HG03558 (cell line): ENCODE measurements around the gene ADAMTS15.

ENCODE experiments used
- ATAC-seq: cut with Tn5 transposase; IDR thresholded peaks from one replicate; pipeline ENCODE4 v1.9.1; 2021; ENCODE audit warnings: moderate number of reproducible peaks; ENCODE audit not compliant: unreplicated experiment; ENCODE audit errors: extremely low read depth

Gene ADAMTS15

GRCh38 chr11:130416530-130416882 lies 31.9 kb upstream of the ADAMTS15 start:
- ATAC-seq = no peak

GRCh38 chr11:130416906-130417305 lies 31.5 kb upstream of the ADAMTS15 start:
- ATAC-seq = no peak

DNA sequence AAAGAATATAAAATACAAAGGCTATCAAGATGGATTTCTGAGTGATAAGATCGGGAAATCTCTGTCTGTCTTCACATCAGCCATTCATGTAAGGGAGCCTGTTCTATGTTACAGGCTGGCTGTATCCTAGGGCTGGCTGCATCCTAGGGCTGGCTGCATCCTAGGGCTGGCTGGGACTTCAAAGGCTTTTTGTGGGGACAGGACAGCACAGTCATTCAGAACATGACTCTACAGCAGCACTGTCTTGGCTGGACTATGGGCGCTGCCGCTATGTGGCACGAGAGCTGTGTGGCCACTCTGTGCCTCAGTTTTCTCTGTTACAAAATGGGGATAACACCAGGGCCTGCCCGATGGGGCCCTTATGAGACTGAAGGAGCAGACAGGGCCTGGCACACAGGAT lies 30.2 kb upstream of the ADAMTS15 start:
- no peak for ATAC-seq

DNA sequence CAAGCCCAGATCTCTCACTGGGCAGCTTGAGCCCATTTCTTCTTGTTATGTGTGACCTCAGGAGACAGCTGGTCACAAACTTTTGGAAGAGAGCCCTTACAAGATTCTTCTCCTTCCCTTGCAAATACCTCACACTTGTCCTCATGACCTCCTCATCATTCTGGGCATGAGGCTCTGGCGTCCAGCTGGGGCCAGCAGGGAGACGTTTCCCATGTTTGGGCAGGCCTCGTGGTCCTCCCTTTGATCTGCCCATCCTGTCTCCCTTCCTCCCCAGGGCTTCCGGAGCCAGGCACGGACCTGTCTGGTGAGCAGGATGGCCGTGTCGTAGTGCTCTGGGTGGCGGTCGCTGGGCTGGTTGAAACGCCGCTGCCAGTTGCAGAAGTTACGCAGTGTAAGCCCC lies 29.7 kb upstream of the ADAMTS15 start:
- ATAC-seq = no peak

DNA sequence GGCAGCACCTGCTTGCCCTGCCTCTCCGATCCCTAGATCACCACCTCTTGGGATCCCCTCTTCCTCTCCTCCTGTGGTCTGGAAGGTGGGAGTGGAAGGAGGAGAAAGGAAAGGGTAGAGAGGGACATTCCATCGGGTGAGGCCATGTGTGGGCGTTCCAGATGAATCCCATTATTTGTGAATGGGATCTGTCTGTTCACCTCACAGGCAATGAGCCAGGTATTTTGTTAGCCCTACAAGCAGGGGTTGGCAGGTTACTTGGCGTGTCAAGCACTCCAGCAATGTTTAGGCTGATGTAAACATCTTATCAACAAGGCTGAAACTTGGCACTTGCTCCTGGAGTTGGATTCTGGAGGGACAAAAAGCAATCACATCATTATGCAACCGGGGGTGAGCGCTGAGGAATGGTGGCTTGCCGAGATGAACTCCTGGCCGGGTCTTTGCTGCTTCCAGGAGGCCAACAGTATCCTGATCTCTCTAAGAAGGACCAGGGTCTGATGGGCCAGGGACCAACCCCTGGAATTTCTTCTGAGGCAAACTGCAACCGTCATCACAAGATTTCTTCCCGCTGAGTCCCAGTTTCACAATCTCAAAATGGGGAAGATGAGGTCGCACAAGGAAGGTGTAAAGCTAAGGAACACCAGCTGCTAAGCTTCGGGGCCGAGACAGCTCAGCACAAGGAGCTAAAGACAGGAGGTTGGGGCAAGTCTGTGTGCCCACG lies 27.8 kb upstream of the ADAMTS15 start:
- ATAC-seq = no peak

DNA sequence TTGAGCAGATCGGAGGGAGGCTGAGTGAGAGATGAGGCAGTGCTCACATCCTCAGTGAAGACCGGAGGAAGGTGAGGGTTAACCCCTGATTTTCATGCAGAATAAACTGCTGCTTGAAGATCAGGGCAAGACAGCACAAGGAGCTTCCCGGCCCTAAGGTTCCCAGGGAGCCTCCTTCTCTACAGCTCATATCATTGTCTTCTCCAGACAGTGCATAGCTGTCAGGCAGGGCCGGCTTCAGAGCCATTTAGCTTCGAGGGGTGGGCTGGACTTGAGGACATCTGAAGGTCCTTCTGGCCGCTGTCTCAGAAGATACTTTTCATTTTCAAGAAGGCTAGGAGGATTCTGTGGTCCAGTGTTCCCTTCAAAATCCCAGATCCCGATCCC lies 27.3 kb upstream of the ADAMTS15 start:
- no peak for ATAC-seq

- no peak for ATAC-seq
Measured at GRCh38 chr11:130421697-130422096, 26.7 kb upstream of the ADAMTS15 start.

- no peak for ATAC-seq
Measured at GRCh38 chr11:130422251-130422995, 26.0 kb upstream of the ADAMTS15 start.

DNA sequence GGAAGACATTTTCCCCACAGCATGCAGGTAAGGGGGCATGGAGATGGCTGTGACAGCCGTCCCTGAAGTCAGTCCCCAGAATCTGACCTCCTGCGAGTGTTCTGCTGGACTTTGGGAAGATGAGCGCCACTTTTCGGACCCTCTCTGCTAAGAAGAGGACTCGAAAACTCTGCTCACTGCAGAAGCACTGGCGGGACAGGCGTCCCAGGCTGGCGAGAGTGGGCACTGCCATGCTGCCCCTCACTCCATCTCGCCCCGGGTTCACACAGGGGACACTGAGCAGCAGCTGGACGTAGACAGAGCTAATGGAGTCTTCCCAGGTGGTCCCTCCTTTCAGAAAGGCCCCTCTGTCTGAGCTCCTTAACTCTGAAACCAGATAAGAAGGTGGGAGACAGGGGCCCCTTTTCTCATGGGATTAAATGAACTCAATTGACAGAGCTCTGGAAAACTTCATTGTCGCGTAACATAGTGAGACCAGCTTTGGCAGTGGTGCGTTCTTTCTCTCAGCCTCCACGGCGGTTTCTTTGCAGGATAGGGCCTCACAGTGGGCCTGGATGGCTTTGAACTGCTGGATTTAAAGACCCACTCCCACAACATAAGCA lies 24.8 kb upstream of the ADAMTS15 start:
- ATAC-seq = no peak

DNA sequence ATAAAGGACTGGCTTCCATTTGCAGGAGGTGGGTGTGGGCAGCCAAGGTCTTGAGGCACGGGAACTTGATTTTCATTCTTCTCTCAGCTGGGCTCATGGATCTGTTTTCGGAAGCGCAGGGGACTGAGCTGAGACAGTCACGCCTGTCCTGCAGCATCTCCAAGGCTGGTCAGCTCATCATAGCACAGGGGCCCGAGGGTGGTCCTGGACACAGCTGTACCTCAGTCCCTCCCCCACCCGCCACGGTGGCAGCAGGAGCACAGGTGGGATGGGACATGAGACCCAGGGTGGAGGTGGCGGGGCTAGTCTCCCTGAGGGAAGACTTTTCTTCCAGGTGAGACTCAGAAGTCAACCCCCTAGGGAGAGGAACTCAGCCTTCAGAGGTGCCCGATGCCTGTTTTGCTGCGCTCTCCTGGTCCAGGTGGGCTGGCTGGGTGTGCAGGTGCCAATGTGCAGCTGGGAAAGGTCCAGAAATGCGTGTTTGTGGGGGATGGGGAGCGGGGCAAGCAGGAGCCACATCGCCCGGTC lies 23.8 kb upstream of the ADAMTS15 start:
- no peak for ATAC-seq

- ATAC-seq = no peak
Measured at GRCh38 chr11:130425156-130425555, 23.3 kb upstream of the ADAMTS15 start.

DNA sequence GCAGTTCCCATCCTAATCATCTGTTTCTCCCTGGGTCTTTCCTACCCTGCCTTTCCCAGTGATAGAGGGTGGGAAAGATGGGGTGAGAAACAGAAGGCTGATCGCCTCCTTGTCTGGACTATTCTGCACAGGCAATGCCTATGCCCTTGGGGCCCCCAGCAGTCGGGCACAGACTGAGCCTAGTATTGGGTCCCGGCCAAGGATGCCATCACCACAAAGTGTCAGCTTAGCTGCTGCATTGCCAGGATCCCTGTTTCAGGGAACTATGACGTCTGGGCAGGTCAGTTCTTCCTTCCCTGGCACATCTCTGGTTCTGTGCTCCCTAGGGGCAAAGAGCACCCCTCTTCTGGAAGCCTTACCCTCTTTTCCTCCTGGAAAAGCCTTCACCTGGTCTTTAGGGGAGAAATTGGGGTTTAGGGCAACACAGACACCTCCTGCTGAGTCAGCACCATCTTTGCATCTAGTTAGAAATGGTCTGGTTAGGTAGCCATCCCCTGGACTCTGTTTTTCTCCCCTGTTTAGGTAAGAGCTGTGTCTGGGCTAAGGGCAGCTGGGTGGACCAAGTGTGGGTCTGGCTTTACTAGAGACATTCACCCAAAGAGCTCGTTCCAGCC lies 22.1 kb upstream of the ADAMTS15 start:
- ATAC-seq = no peak

GRCh38 chr11:130426837-130427341 lies 21.6 kb upstream of the ADAMTS15 start:
- ATAC-seq = no peak

DNA sequence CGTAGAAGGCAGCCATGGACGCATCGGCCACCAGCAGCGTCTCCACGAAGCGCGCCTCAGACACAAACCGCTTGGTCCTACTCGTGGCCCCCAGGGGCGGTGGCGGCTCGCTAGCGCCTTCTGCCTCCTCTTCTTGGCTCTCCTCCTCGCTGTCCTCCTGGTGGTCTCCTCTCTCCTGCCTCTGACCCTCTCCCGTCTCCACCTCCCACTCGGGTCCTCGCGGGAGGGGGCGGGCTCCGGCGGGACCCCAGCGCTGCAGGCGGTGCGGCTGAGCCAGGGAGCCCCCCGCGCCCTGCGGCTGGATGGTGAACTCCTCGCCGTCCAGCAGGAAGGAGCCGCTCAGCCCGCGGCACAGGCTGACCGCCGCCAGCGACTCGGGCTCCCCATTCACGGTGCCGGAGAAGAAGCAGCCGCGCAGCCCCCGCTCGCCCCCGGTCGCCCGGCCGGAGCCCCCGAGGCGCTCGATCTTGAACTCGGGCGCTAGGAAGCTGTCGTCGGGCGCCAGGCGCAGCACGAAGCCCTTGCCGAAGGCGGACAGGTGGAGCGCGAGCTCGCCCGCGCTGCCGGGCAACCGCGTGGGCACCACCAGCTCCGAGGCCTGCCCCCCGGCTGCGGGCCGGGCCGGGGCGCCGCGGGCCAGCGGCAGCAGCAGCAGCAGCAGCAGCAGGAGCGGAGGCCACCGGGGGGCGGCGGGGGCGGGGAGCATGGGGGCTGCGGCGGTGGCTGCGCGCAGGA lies 20.7 kb upstream of the ADAMTS15 start:
- no peak for ATAC-seq

DNA sequence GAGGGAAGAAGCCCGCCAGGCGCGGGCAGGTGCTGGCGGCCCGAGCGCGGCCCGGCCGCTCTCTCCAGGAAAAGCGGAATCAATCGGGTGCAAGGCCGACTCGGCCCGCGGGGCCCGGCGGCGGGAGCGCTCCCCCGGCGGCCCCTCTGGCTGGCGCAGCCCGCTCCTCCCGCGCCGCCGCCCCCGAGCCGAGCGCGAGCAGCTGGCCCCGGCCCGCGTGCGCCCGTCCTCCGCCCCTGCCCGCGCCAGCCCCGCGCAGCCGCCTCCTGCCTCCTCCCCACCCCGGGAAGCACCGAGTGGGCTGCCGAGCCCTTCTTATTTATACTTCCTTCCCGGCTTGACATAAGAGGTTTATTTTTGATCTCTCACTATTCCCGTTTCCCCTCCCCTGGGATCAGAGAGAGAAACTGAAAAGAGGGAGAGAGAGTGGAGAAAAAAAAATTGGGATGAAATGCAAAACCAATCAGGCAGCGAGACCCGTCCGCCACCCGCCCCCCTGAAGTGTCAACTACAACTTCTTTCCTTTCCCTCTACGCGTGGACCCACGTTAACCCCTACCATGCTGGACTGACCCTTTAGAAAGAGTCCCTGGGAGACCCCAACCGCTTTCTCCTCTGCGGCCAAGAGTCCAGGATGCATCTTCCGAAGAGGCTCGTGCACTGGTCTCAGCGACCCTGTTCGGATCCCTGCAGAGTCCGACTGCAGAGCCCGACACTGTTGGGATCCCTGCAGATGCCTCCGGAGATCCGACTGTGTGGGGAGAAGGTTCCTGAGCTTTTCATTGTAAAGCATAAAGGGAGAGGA lies 19.9 kb upstream of the ADAMTS15 start, which contains the start of gene ADAMTS8:
Gene ADAMTS8 (minus strand): TSS at position 294 of the 804 bp plus-strand sequence. CDS start 323 bp downstream, outside the sequence.
- ATAC-seq = no peak

DNA sequence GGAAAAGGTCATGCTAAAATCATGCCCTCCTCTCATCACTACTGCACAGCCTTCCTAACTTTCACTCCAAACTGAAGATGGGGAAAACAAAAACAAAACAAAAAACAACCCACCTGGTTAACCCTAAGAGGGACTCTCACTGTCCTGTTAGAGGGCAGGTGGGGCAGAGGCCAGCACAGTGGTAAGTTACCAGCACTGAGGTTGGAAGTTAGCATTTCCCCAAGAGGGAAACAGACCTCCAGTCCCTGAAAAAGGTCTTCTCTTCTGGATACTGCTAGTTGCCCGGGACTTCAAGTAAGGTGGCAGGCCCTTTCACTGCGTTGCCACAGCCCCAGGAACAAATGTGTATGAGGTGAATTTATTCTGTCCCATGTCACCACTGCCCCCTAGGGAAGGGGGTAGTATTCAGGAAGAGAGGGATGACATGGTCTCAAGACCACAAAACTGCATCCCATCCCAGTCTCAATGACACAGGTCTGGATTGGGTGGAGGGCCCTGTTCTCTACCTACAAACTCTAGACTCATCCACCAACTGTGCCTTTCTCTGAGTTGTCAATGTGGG lies 19.2 kb upstream of the ADAMTS15 start:
- ATAC-seq = no peak

GRCh38 chr11:130429983-130430382 lies 18.5 kb upstream of the ADAMTS15 start:
- ATAC-seq = no peak

DNA sequence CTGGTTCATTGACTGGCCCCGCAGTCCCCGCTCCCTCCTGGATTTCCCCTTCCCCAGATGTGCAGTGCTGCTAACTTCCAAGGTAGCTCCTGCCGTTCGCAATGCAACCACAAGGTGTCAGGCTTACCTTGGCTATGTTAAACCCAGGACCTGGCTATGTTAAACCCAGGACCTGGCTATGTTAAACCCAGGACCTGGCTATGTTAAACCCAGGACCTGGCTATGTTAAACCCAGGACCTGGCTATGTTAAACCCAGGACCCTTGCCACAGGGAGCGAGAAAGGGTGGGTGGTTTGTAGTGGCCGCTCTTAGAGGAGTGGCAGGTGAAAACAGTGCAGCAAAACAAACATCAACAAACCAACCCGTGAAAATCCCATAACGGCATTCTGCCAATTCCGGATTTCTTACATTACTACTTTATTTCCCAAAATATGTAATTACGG lies 17.1 kb upstream of the ADAMTS15 start:
- ATAC-seq = peak; percentile 45

DNA sequence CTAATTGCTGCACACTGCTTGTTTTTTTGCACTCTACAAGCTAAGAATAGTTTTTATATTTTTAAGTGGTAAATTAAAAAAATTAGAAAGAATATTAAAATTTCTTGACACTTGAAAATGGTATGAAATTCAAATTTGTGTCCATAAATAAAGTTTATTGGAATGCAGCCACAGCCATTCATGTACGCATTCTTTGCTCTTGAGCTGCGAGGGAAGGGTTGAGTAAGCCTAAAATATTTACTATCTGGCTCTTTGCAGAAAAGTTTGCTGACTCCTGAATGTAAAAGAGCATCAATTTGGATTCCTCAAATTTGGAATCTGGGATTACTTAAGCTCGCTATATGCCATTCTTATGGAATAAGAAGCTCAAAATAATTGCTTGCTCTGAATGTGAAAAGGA lies 16.6 kb upstream of the ADAMTS15 start:
- no peak for ATAC-seq
